K562 (cell line): ENCODE data around the gene TFAP2E. TPM values are rescaled to one million over a fixed set of nuclear protein-coding genes. Genes with fewer than 3 reads are reported as not detected.

ENCODE experiments used
- FOXK1 ChIP-seq: sonication (generic); formaldehyde crosslinking; IDR thresholded peaks from 2 replicates; pipeline ENCODE4 v1.8.0; 2022; ENCODE audit warnings: missing genetic modification reagents, mild to moderate bottlenecking, borderline replicate concordance
- HDAC6 ChIP-seq: IDR thresholded peaks from 2 replicates; pipeline ENCODE4 v1.6.1; 2012; ENCODE audit warnings: low read depth, mild to moderate bottlenecking, control low read depth, inconsistent platforms, low read length, moderate library complexity
- POLR3G ChIP-seq: IDR thresholded peaks from 2 replicates; pipeline ENCODE4 v1.6.1; 2011; ENCODE audit not compliant: insufficient read length, insufficient replicate concordance; ENCODE audit errors: extremely low read depth
- RFX7 ChIP-seq: fragments of 250-450 bp; sonication (Bioruptor Pico); IDR thresholded peaks from 2 replicates; pipeline ENCODE4 v1.5.1; 2021; ENCODE audit warnings: mild to moderate bottlenecking
- ZNF124 ChIP-seq: sonication (generic); formaldehyde crosslinking; IDR thresholded peaks from 2 replicates; pipeline ENCODE4 v1.8.1; 2022; ENCODE audit warnings: missing genetic modification reagents
- ZNF253 ChIP-seq: fragments of 250-450 bp; sonication (Bioruptor Pico); conservative IDR thresholded peaks from 2 replicates; pipeline ENCODE4 v1.6.1; 2021; ENCODE audit warnings: mild to moderate bottlenecking
- polyA plus RNA-seq, 8 experiments: library from polyadenylated mRNA; depleted of rRNA in 4 of 8; stranded (reverse) in 5 of 8; unstranded in 3 of 8; fragments of >200 nt; fragmentation: Nextera tagmentation in 2 of 8; fragmentation: Illumina TruSeq in 1 of 8; extraction: Ambion mirVana in 2 of 8; extraction: Trizol in 1 of 8; gene quantifications; 2 replicates each; pipeline versions ENCODE4 v1.2.1 to v1.2.3, GENCODE V29; 2011 to 2014; ENCODE audit warnings: inconsistent platforms in 1 of 8, missing spikeins in 1 of 8
- total RNA-seq, 7 experiments: library from RNA; depleted of rRNA in 6 of 7; stranded (reverse); fragments of >200 nt in 6 of 7; fragmentation: Illumina TruSeq in 2 of 7; extraction: Trizol in 2 of 7; gene quantifications; 2 replicates each; pipeline versions ENCODE4 v1.2.1 to v1.2.3, GENCODE V29; 2011 to 2021; ENCODE audit warnings: low replicate concordance in 1 of 7
- TF ChIP-seq, protein P1 (sequence below): fragments of 450-650 bp; formaldehyde crosslinking; IDR thresholded peaks from 2 replicates; pipeline ENCODE4 v1.4.0; 2022; ENCODE audit warnings: missing genetic modification characterization
- TF ChIP-seq, protein P2 (sequence below), 2 experiments: fragments of 200-800 bp in 1 of 2; sonication (Bioruptor generic) in 1 of 2; sonication (generic) in 1 of 2; formaldehyde crosslinking in 1 of 2; IDR thresholded peaks in 1 of 2; conservative IDR thresholded peaks in 1 of 2; 2 replicates each; pipeline versions ENCODE4 v1.5.0 to v1.6.1; 2016 to 2020; ENCODE audit warnings: missing compliant biosample characterization in 1 of 2, missing genetic modification characterization in 1 of 2, missing genetic modification reagents in 1 of 2

Gene TFAP2E
- total and polyA plus RNA-seq, 9 of the 15 experiments (the other 6 are each of a cell fraction or from before 2014, with no cell fraction given), result 0.03 to 0.11 (median 0.07) TPM; not detected in 4

DNA sequence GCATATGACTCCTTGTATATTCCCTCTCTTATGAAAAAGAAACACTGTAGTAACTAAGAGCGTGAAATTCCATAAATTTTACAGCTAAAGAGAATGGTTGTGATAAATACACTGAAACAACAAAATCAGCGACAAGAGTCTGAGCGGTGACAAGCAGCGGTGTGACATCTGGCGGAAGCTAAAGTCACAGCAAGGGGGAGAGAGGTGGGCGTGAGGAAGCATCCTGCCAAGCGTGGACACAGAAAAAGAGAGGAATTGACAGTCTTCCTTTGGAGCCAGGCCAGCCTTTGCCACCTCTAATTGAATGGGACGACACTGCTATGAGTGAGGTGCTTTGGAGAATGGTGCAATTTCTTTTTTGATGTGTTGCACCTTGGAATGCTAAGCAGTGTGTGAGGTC lies 42.3 kb downstream of the TFAP2E start (continued):
- TF ChIP-seq RFX7, result no peak
- TF ChIP-seq FOXK1 (CRISPR knock-in tag), result no peak
- TF ChIP-seq HDAC6, result no peak
- no peak for TF ChIP-seq POLR3G
- TF ChIP-seq ZNF124 (CRISPR knock-in tag), result no peak
- TF ChIP-seq, protein P1, sequence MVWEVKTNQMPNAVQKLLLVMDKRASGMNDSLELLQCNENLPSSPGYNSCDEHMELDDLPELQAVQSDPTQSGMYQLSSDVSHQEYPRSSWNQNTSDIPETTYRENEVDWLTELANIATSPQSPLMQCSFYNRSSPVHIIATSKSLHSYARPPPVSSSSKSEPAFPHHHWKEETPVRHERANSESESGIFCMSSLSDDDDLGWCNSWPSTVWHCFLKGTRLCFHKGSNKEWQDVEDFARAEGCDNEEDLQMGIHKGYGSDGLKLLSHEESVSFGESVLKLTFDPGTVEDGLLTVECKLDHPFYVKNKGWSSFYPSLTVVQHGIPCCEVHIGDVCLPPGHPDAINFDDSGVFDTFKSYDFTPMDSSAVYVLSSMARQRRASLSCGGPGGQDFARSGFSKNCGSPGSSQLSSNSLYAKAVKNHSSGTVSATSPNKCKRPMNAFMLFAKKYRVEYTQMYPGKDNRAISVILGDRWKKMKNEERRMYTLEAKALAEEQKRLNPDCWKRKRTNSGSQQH (CRISPR knock-in tag), result no peak
- TF ChIP-seq ZNF253 (CRISPR knock-in tag), result no peak
- TF ChIP-seq, protein P2, sequence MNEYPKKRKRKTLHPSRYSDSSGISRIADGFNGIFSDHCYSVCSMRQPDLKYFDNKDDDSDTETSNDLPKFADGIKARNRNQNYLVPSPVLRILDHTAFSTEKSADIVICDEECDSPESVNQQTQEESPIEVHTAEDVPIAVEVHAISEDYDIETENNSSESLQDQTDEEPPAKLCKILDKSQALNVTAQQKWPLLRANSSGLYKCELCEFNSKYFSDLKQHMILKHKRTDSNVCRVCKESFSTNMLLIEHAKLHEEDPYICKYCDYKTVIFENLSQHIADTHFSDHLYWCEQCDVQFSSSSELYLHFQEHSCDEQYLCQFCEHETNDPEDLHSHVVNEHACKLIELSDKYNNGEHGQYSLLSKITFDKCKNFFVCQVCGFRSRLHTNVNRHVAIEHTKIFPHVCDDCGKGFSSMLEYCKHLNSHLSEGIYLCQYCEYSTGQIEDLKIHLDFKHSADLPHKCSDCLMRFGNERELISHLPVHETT (CRISPR knock-in tag; conservative IDR thresholded peaks at IDR 0.05 in 1 of 2, IDR thresholded peaks at IDR 0.05 in 1 of 2), result no peak
